Right ventricle myocardium inferior (tissue), 1 donor: ENCODE measurements around the gene BBX. TPM values are rescaled to one million over a fixed set of nuclear protein-coding genes. Genes with fewer than 3 reads are reported as not detected.

Experiments used
- ATAC-seq: fragments of 200-7000 bp; cut with Tn5 transposase; one replicate; pipeline ENCODE4 v1.9.1; 2020; ENCODE audit warnings: mild to moderate bottlenecking, moderate library complexity
- DNase-seq: peaks from one replicate; pipeline ENCODE4 v3.0.0; 2021; ENCODE audit errors: missing footprints
- intact Hi-C: fragments of 100-400 bp; cut with DNase I; formaldehyde crosslinking; loops from one replicate; pipeline ENCODE4 v1.11.0; 2022
- total RNA-seq: library from RNA; stranded (reverse); fragmentation: NEBNext Ultra II Directional; extraction: Animal tissue kit (Norgen Biotek cat#: 25700); gene quantifications from one replicate; pipeline ENCODE4 v1.2.1, GENCODE V29; 2021
- donor health status: DM: no; HTN: yes; CAD: no; lungs with severe emphysema.

The BBX gene
- total RNA-seq, 1 donor from 2014 or later, result 37.7 TPM

GRCh38 chr3:107753976-107754375, 231.2 kb downstream of the BBX start:
- no peak for ATAC-seq
- intact Hi-C loops, result no loop called here
- DNase-seq, result no peak

DNA sequence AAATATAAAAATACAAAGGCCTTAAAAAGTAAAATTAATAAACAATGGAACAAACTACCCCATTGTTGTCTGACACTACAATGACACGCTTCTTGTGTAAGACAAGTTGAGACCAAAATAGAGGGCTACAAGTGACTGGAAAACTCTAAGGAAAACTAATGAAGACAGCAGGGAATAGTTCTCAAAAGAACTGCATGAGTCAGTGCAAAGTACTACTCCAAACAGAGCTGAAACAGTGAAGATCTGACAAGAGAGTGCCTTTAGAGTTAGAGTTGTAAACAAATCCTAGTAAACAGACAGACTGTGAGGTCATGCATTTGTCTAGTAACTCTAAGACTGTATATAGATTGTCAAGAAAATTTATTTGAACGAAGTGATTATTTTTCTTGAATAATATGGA, 233.9 kb downstream of the BBX start:
- DNase-seq, result no peak
- intact Hi-C loops, result no loop called here
- no peak for ATAC-seq

- ATAC-seq (no peak), DNase-seq (no peak)
- intact Hi-C loops, result no loop called here
Measured at GRCh38 chr3:107757140-107757539, 234.4 kb downstream of the BBX start.

DNA sequence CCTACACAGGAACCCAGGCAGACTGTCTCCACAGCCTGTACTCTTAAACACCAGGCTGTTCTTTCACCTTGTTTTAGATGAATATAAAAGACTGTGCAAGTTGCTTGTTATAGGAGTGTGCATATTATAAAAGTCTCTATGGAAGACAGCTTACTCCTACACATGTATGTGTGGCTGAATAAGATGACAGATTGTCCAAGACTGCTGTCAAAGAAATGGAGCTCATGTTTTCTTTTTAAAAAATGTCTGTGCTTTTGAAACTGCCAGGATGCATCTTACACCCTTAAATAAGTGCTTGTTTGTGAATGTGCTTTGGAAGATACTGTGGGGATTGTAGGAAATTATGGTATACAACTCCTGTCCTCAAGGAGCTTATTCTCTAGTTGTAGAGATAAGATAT, 237.4 kb downstream of the BBX start:
- intact Hi-C loops, result no loop called here
- no peak for DNase-seq
- no peak for ATAC-seq

- DNase-seq (no peak), ATAC-seq (no peak)
- intact Hi-C loops, result no loop called here
Measured at GRCh38 chr3:107761391-107761790, 238.6 kb downstream of the BBX start.

GRCh38 chr3:107765524-107765923, 242.8 kb downstream of the BBX start:
- DNase-seq (no peak), ATAC-seq (no peak)
- intact Hi-C loops, result no loop called here

DNA sequence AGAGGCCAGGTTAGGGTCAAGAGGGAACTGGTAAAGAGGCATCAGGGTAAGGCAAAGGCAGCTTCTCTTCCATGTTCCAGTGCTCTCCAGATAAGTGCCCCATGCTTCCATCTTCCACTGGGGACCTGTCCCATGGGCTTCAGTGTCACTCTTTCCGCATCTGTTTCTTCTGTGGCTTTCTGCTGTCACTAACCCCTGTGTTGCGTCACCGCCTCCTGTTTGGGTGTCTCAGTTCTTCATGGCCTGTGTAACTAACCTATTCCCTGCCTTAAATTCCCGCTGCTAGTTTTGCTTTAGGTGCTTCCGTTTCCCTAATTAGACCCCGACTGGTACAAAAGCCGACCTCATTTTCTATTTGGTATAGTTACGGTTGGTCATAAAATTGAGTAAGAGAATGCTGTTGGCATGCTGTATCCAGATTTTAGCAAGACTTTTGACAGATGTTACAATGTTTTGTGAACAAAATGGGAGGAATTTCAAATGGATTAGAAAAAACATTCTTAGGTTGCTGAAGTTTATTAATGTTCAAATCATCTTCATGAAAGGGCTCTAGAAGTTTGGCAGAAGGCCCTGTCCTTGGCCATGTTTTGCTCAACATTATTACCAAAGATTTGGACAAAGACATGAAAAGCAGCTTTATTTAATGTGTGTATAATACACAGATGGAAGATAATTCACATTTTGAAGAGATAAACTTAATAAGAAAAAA, 245.3 kb downstream of the BBX start:
- intact Hi-C loops, result no loop called here
- DNase-seq (no peak), ATAC-seq (no peak)

GRCh38 chr3:107769882-107770281, 247.1 kb downstream of the BBX start:
- intact Hi-C loops, result no loop called here
- DNase-seq, result no peak
- ATAC-seq, result no peak

- intact Hi-C loops, result no loop called here
- no peak for DNase-seq
- no peak for ATAC-seq
Measured at GRCh38 chr3:107772016-107772415, 249.3 kb downstream of the BBX start.

GRCh38 chr3:107775974-107776373, 253.2 kb downstream of the BBX start:
- ATAC-seq (no peak), DNase-seq (no peak)
- intact Hi-C loops, result no loop called here

DNA sequence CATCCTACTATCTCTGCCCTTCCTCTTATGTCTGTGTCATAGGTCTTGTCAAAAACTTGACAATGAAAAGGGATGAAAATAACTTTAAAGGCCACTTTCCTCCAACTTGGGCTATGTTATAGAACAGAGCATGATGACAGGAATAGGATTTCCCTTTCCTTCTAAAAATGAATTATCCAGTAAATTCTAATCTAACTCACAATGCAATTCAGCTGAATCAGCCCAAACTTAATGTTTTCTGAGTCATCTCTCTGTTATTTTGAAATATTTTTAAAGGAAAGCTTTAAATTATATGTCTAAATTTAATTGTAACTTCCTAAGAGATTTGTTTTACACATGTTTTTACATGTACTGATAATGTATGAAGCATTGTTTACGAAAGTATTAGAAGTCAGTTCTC, 258.5 kb downstream of the BBX start:
- intact Hi-C loops, result no loop called here
- DNase-seq (no peak), ATAC-seq (no peak)

DNA sequence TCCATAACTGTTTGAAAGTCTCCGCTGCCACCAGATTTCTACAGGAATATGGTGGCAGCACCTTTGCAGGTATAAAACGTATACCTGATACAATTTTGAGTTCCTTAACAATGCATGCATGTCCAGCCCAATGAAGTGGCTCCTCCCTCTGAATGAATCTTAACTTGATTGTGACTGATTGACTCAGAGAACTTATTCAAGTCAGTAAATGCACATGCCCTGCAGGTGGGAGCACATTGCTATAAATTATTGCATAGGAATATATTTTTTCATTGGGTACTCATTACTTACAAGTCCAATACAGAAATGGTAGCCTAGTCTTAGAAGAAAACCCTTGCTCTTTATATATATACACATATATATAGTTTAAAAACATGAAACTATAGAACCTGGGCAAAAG, 259.3 kb downstream of the BBX start:
- ATAC-seq (no peak), DNase-seq (no peak)
- intact Hi-C loops, result no loop called here

GRCh38 chr3:107790612-107791011, 267.9 kb downstream of the BBX start:
- DNase-seq (no peak), ATAC-seq (no peak)
- intact Hi-C loops, result no loop called here

GRCh38 chr3:107791027-107791426, 268.3 kb downstream of the BBX start:
- intact Hi-C loops, result no loop called here
- DNase-seq (no peak), ATAC-seq (no peak)

DNA sequence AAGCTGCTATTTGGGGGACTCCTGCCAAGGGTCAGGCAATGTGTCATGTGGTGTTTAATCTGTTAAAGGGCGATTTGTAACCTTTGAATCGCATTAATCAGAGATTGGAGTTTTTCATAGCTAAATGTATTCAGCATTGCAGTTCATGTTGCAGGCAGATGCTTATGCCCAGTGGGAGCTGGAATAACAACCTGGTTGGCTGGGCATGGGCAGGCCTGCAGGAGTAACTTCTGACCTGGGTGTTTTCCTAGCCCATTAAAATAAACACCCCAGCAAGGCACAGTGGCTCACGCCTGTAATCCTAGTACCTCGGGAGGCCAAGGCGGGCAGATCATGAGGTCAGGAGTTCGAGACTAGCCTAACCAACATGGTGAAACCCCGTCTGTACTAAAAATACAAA, 268.7 kb downstream of the BBX start:
- intact Hi-C loops, result no loop called here
- no peak for ATAC-seq
- no peak for DNase-seq

GRCh38 chr3:107794664-107795443, 272.1 kb downstream of the BBX start:
- ATAC-seq (peak; percentile 94), DNase-seq (no peak)
- intact Hi-C loops, result no loop called here

DNA sequence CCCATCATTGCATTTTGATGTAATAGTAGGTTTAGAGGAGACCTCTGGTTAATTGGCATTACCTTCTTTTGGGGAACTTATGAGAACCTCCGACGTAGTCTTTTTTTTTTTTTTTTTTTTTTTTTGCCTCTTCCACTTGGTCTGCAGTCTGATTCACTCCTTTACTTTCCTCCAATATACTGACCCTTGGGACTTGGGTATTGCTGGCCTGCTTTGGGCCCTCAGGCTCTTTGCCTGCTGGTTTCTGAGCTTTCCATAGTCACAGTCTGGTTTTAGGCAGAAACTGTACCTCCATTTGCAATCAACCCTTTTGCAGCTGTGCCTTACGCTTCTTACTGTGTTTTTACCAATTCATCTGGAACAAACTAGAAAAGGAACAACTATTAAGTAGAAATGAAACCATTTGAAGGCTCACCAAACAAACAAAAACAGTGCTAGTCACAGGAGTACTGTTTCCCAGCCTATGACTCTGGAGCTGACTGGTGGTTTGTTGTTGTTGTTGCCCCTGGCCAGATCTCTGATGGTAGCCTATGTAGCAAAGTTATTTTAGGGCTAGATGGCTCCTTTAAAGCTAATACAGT, 272.8 kb downstream of the BBX start:
- intact Hi-C loops, result no loop called here
- DNase-seq, result no peak
- ATAC-seq, result peak; percentile 73

GRCh38 chr3:107796791-107797190, 274.0 kb downstream of the BBX start:
- ATAC-seq, result no peak
- DNase-seq, result no peak
- intact Hi-C loops, result no loop called here

GRCh38 chr3:107797586-107797985, 274.8 kb downstream of the BBX start:
- DNase-seq, result no peak
- intact Hi-C loops, result no loop called here
- no peak for ATAC-seq

DNA sequence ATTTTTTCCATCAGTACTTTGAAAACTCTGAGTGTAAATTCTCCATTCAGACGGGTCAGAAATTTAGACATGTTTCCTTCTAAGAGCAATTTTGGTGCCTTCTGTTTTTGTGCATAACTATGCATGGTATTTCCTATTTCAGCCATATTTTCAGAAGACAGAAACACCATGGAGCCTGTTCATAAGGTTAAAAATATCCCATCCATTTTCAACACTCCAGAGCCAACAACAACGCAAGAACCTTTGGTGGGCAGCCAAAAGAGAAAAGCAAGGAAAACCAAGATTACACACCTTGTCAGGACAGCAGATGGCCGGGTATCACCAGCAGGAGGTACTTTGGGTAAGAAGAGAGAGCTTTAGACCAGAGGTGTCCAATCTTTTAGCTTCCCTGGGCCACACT, 275.6 kb downstream of the BBX start:
- DNase-seq (no peak), ATAC-seq (no peak)
- intact Hi-C loops, result no loop called here
